Astrocyte of the cerebellum (primary cell): ENCODE results near the gene GDF2.

Source experiments
- DNase-seq: peaks from one replicate; pipeline ENCODE4 v3.0.0-alpha.2; 2011; ENCODE audit warnings: low read depth
- H3K4me3 ChIP-seq: 2 replicates; pipeline ENCODE4 v1.5.1; 2011; ENCODE audit warnings: mild to moderate bottlenecking, low read depth, low read length, moderate library complexity
- in situ Hi-C: cut with HindIII; loops from 2 replicates; pipeline ENCODE4 v1.10.0; 2017; ENCODE audit warnings: low sequenced_read_pairs
- TF ChIP-seq, protein P1 (sequence below): IDR thresholded peaks from 2 replicates; pipeline ENCODE4 v1.5.1; 2012; ENCODE audit warnings: low read length, low read depth, moderate library complexity, mild to moderate bottlenecking; ENCODE audit errors: missing control alignments

GDF2 gene

DNA sequence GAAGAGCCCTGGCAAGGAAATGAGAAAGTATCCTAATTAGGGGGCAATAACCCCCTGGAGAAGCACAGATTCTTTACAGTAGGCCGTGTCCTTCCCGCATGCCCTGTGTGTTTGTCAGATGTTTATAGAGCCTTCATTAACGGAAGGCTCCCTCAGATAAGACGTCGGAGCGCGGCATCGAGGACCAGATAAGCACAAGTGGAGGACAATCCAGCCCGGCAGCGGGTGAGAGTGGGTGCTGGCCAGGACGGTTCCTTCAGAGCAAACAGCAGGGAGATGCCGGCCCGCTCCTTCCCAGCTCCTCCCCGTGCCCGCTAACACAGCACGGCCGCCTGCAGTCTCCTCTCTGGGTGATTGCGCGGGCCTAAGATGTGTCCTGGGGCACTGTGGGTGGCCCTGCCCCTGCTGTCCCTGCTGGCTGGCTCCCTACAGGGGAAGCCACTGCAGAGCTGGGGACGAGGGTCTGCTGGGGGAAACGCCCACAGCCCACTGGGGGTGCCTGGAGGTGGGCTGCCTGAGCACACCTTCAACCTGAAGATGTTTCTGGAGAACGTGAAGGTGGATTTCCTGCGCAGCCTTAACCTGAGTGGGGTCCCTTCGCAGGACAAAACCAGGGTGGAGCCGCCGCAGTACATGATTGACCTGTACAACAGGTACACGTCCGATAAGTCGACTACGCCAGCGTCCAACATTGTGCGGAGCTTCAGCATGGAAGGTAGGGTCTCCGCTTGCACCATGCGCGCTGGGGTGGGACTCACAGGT, at the start of gene GDF2:
Gene GDF2 (plus strand): TSS at position 155 of the 762 bp plus-strand sequence. CDS start 215 bp downstream, at position 370.
- TF ChIP-seq, protein P1, sequence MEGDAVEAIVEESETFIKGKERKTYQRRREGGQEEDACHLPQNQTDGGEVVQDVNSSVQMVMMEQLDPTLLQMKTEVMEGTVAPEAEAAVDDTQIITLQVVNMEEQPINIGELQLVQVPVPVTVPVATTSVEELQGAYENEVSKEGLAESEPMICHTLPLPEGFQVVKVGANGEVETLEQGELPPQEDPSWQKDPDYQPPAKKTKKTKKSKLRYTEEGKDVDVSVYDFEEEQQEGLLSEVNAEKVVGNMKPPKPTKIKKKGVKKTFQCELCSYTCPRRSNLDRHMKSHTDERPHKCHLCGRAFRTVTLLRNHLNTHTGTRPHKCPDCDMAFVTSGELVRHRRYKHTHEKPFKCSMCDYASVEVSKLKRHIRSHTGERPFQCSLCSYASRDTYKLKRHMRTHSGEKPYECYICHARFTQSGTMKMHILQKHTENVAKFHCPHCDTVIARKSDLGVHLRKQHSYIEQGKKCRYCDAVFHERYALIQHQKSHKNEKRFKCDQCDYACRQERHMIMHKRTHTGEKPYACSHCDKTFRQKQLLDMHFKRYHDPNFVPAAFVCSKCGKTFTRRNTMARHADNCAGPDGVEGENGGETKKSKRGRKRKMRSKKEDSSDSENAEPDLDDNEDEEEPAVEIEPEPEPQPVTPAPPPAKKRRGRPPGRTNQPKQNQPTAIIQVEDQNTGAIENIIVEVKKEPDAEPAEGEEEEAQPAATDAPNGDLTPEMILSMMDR = no peak
- in situ Hi-C loops = no loop called here
- no peak within 1 kb of the TSS for H3K4me3 ChIP-seq
- no peak for DNase-seq

DNA sequence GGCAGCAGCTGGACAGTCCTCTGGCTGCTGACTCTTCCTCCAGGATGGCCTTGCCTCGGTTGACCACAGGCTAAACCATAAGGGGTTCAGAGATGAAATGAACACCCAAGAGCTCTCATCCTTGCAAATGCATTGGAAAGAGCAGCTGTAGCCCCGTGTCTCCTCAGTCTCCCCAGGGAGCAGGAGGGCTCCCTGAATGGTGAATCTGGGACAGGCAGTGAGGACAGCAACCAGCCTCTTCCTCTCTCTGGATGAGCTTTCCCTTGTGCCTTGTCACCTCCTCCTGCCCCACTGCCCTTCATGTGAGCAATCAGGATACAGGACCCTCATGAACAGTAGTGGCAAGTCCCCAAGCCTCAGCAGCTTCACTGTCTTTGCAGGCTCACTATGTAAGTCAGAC, 46.2 kb upstream of the GDF2 start:
- no peak overlapping the region for H3K4me3 ChIP-seq
- TF ChIP-seq, protein P1 = no peak
- in situ Hi-C loops = loop anchor here (25.0 kb wide), 1 partner anchor 239 kb away; no protein-coding TSS in a partner anchor
- DNase-seq = no peak

DNA sequence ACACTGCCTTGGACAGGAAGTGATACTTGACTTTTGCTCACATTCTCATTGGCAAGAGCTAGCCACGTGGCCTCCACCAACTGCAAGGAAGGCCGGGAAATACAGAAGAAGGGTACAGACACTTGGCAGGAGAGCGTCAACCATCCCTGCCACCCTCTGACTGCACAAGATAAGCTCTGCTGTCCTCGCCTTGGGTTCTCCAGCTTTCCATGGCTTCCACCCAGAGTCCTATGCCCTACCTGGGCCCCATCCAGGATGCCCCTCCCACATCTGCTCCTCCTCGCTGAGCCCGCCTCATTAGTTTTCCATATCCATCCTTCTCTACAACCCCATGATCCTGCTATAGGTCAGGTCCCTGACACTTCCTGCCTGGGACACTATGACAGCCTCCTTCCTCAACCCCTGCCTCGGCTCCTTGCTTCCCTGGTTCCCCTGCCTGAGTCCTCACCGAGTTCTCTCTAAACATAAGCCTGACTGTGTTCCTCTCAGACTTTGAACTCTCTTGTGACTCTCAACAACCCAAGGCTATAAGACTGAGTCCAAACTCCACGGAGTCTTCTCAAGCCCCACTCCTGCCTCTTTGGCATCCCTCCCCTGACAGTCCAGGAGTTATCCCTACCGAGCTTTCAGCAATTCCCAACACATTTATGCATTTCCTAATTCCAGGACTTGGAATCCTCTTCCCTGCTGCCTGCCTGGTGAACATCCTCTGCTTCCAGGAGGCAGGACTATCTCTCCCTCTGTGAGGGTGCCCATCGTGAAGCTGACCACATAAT, 45.5 kb upstream of the GDF2 start:
- in situ Hi-C loops = loop anchor here (25.0 kb wide), 1 partner anchor 239 kb away; no protein-coding TSS in a partner anchor
- no peak for DNase-seq
- no peak overlapping the region for H3K4me3 ChIP-seq
- TF ChIP-seq, protein P1 = no peak

DNA sequence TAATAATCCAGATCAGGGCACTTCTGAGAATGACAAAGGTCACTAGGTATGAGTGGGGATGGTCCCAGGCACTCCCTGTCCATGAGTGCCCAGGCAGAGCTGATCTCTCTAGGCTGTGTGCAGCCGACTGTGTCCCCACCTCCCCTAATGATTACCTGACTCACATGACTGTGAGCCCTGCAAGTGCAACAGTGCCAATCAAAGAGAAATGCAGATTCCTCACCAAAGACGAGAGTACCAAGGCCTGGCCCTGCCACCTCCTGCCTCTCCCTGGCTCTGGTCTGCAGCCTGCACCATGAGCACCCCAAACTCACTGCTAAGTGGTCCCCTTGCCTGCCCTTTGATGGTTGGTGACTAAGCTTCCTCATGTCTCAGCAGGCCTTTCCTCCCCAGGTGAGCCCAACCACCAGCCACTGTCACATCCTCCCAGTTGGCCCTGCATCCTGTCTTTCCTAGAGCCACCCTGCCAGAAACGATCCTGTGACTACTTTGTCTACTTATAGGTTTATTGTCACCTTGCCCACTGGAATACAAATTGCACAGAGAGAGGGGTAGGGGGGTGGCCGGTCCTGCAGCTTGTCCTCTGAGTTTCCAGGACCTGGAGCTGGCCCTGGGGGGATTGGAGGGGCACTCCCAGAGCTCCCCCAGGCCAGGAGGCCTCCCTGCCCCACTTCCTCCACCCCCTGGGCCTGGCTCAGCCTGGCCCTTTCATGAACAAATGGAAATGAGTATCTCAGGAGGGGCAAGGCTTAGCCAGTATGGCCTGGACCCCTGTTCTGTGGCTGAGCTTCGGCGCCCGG, 44.7 kb upstream of the GDF2 start:
- in situ Hi-C loops = loop anchor here (25.0 kb wide), 1 partner anchor 240 kb away; no protein-coding TSS in a partner anchor
- no peak for DNase-seq
- no peak overlapping the region for H3K4me3 ChIP-seq
- TF ChIP-seq, protein P1 = no peak

DNA sequence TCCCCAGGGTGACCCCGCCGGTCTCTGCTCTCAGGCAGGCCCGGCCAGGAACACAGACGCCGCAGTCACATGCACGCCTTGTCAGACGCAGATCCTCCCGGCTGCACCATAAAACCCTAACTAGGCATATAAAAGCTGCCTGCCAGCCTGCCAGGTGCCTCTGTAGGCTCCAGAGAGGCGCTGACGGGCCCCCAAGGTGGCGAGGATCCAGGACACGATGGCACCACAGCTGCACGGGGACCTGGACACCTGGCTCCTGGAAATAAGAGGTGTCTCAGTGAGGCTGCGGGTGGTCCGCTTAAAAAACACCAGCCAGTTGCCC, 44.1 kb upstream of the GDF2 start:
- TF ChIP-seq, protein P1 = no peak
- no peak overlapping the region for H3K4me3 ChIP-seq
- DNase-seq = no peak
- in situ Hi-C loops = loop anchor here (25.0 kb wide), 1 partner anchor 241 kb away; no protein-coding TSS in a partner anchor

DNA sequence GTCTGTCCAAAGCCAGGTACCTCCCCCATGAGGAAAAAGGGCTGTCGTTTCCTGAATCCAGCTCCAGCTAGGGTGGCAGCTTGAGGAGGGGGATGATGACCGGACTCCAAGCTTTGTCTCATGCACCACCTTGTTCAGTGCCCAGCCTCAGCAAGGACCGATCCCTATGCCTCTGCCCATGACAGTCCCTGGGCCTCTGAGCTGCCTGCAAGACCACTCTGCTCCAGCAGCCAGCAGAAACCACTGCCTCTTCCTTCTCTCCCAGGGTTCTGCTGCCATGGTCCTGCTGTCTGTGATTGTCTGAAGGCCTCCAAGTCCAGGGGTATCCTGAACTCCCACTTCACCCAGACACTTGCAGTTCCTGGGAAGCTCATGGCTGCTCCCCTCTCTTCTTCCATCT, 43.5 kb upstream of the GDF2 start:
- in situ Hi-C loops = loop anchor here (25.0 kb wide), 1 partner anchor 241 kb away; no protein-coding TSS in a partner anchor
- no peak overlapping the region for H3K4me3 ChIP-seq
- TF ChIP-seq, protein P1 = no peak
- no peak for DNase-seq
